GM23248 (cell line): ENCODE results near the gene CTNS. TPM values are rescaled to one million over a fixed set of nuclear protein-coding genes. Genes with fewer than 3 reads are reported as not detected.
"Not testable (repeated sequence)": the region's sequence is repeated elsewhere in the genome, so short reads cannot be mapped to it uniquely, and the experiment has no call there.

Source experiments
- DNase-seq: peaks from one replicate; pipeline ENCODE4 v3.0.0-alpha.2; 2015
- H2AFZ ChIP-seq: fragments of 200-600 bp; sonication (generic); 2 replicates; pipeline ENCODE4 v1.6.1; 2016; ENCODE audit warnings: antibody characterized with exemption
- H3F3A ChIP-seq: fragments of 200-600 bp; sonication (generic); 2 replicates; pipeline ENCODE4 v1.6.1; 2016; ENCODE audit warnings: mild to moderate bottlenecking, antibody characterized with exemption, mixed run types; ENCODE audit not compliant: insufficient read depth
- H3K27ac ChIP-seq: fragments of 200-600 bp; sonication (generic); 2 replicates; pipeline ENCODE4 v1.5.1; 2016; ENCODE audit warnings: mild to moderate bottlenecking
- H3K27me3 ChIP-seq: fragments of 200-600 bp; sonication (generic); replicated peaks from 2 replicates; pipeline ENCODE4 v1.6.1; 2016; ENCODE audit warnings: mild to moderate bottlenecking; ENCODE audit not compliant: insufficient read depth
- H3K36me3 ChIP-seq: fragments of 200-600 bp; sonication (generic); 2 replicates; pipeline ENCODE4 v1.6.1; 2016; ENCODE audit warnings: low read depth, mild to moderate bottlenecking
- H3K4me1 ChIP-seq: fragments of 200-600 bp; sonication (generic); 2 replicates; pipeline ENCODE4 v1.6.1; 2016; ENCODE audit warnings: mild to moderate bottlenecking; ENCODE audit not compliant: insufficient read depth
- H3K4me2 ChIP-seq: fragments of 200-600 bp; sonication (generic); one replicate; pipeline ENCODE4 v1.6.1; 2016; ENCODE audit warnings: mild to moderate bottlenecking; ENCODE audit not compliant: unreplicated experiment
- H3K4me3 ChIP-seq: fragments of 200-600 bp; sonication (generic); 2 replicates; pipeline ENCODE4 v1.5.1; 2016; ENCODE audit warnings: mild to moderate bottlenecking
- H3K79me2 ChIP-seq: fragments of 200-600 bp; sonication (generic); 2 replicates; pipeline ENCODE4 v1.6.1; 2016; ENCODE audit warnings: mild to moderate bottlenecking; ENCODE audit not compliant: insufficient read depth
- H3K9ac ChIP-seq: fragments of 200-600 bp; sonication (generic); 2 replicates; pipeline ENCODE4 v1.6.1; 2016; ENCODE audit warnings: mild to moderate bottlenecking
- H3K9me2 ChIP-seq: fragments of 200-600 bp; sonication (generic); 2 replicates; pipeline ENCODE4 v1.6.1; 2016; ENCODE audit warnings: mixed run types, mild to moderate bottlenecking, moderate library complexity; ENCODE audit not compliant: insufficient read depth
- H3K9me3 ChIP-seq: fragments of 200-600 bp; sonication (generic); one replicate; pipeline ENCODE4 v1.6.1; 2017; ENCODE audit warnings: low read depth
- H4K20me1 ChIP-seq: fragments of 200-600 bp; sonication (generic); 2 replicates; pipeline ENCODE4 v1.6.0; 2016; ENCODE audit not compliant: insufficient read depth
- EZH2 ChIP-seq: fragments of 200-600 bp; sonication (generic); IDR thresholded peaks from 2 replicates; pipeline ENCODE4 v1.6.1; 2018; ENCODE audit warnings: antibody characterized with exemption, mild to moderate bottlenecking; ENCODE audit not compliant: insufficient read depth, poor library complexity, severe bottlenecking
- EZH2phosphoT487 ChIP-seq: fragments of 200-600 bp; sonication (generic); IDR thresholded peaks from 2 replicates; pipeline ENCODE4 v1.6.1; 2018; ENCODE audit warnings: antibody characterized with exemption, moderate library complexity, mild to moderate bottlenecking, low read depth; ENCODE audit not compliant: insufficient read depth
- WGBS, 2 experiments: methylation state at CpG; one replicate each; pipeline ENCODE4 v1.1.6; 2015 to 2017; ENCODE audit warnings: low lambda C conversion rate in 2 of 2, low coverage in 1 of 2; ENCODE audit errors: missing lambda C conversion rate in 2 of 2; 5-methylcytosine and 5-hydroxymethylcytosine counted together
- in situ Hi-C: fragments of 300-500 bp; cut with MboI; formaldehyde crosslinking; loops from 2 replicates; pipeline ENCODE4 v1.15.0; 2020
- polyA plus RNA-seq: library from polyadenylated mRNA; unstranded; fragments of >200 nt; fragmentation: Nextera tagmentation; extraction: Ambion mirVana; gene quantifications from 2 replicates; pipeline ENCODE4 v1.2.1, GENCODE V29; 2016
- total RNA-seq: library from RNA; depleted of rRNA; stranded (reverse); fragments of >200 nt; shearing (Covaris generic); gene quantifications from 2 replicates; pipeline ENCODE4 v1.2.3, GENCODE V29; 2014; rRNA removed

The CTNS gene
- total and polyA plus RNA-seq, 2 experiments from 2014 or later = 7.2 to 7.5 TPM

DNA sequence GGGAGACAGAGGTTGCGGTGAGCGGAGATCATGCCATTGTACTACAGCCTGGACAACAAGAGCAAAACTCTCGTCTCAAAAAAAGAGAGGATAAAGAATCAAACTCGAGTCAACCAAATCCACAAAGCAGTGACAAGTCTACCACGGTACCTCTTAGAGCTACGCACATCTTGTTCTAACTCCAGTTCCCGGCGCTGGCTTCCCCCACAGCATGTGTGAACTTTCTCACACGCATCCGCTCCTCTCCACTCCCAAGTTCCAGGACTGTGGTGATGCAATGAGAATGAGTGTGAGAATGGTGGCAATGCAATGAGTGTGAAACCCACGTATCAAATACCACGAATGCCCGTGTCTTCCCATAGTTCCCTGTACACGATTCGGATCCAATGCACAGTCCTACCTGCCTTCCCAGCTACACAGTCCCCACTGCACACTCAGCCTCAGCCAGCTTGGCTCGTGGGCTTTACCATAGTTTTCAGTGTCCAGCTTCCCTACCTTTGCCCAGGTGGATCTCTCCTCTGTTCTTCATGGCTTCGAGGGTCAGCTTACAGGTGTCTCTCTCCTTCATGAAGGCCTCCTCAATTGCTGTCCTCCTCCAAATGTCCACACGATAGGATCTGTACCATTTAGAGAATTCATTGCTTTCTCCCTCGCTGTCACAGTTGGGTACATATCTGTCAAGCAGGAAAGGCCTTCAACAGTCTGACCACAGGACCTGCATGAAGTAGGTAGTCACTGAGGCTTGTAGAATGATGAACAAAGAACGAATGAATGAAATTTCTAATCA lies 68.6 kb downstream of the CTNS start:
- Histone ChIP-seq H2AFZ (no peak overlapping the region), H3K36me3 (no peaks in the 10 kb centered on the region), H3K27ac (no peak overlapping the region), H3K4me3 (no peak overlapping the region), H4K20me1 (no peaks in the 10 kb centered on the region), H3K27me3 (no peaks in the 10 kb centered on the region), H3K9me3 (no peaks in the 10 kb centered on the region), H3K9me2 (no peaks in the 10 kb centered on the region), H3F3A (no peaks in the 10 kb centered on the region), H3K79me2 (no peaks in the 10 kb centered on the region), H3K4me1 (no peaks in the 10 kb centered on the region), H3K4me2 (no peak overlapping the region), H3K9ac (no peak overlapping the region)
- in situ Hi-C loops = no loop called here
- no peak for DNase-seq
- TF ChIP-seq EZH2phosphoT487 = no peak
- TF ChIP-seq EZH2 = no peak
- WGBS, 2 experiments = 84 to 86% methylated on average over 20 of the region's 20 CpGs

GRCh38 chr17:3705718-3705984 lies 69.1 kb downstream of the CTNS start:
- in situ Hi-C loops, H3K4me2 ChIP-seq: not testable (repeated sequence)
- WGBS, 2 experiments = 84 to 100% methylated on average over 1 of the region's 1 CpG

GRCh38 chr17:3708366-3708765 lies 71.8 kb downstream of the CTNS start:
- Histone ChIP-seq H3K27ac (no peak overlapping the region), H3K27me3 (no peaks in the 10 kb centered on the region), H3K79me2 (no peaks in the 10 kb centered on the region), H2AFZ (no peak overlapping the region), H3K9me2 (no peaks in the 10 kb centered on the region), H3K9ac (no peak overlapping the region), H3K4me3 (no peak overlapping the region), H3K36me3 (no peaks in the 10 kb centered on the region), H4K20me1 (no peaks in the 10 kb centered on the region), H3K4me2 (no peak overlapping the region), H3K4me1 (no peaks in the 10 kb centered on the region), H3K9me3 (no peaks in the 10 kb centered on the region), H3F3A (no peaks in the 10 kb centered on the region)
- TF ChIP-seq EZH2phosphoT487 = no peak
- no peak for TF ChIP-seq EZH2
- 81 to 87% methylated on average over 3 of the region's 3 CpGs for WGBS, 2 experiments
- no peak for DNase-seq
- in situ Hi-C loops = no loop called here

More at GRCh38 chr17:3705718-3705984, 69.1 kb downstream of the CTNS start:
- not testable (repeated sequence) for H3K9me3 ChIP-seq, DNase-seq, H4K20me1 ChIP-seq, H3F3A ChIP-seq, H3K9me2 ChIP-seq, H3K4me1 ChIP-seq, H3K27me3 ChIP-seq, H3K79me2 ChIP-seq, H3K4me3 ChIP-seq, H2AFZ ChIP-seq, H3K9ac ChIP-seq, H3K27ac ChIP-seq, H3K36me3 ChIP-seq

DNA sequence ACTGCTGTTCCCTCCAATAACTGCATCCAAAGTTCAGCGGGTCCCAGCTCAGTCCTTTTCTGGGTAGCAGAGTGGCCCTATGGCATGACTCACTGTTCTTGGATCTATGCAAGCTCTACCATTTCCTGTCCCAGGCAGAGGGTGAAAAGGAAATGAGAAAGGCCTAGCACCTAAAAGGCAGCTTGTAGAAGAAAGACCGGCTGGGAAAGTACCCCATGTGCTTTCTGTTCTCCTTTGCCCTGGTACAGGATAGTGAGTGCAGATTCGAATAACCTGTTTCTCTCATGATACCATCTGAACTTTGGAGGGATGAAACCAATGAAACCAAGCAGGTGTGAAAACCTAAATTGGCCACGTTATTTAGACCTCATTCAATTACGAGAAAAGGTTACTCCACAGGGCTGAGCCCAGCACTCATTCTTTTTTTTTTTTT lies 74.4 kb downstream of the CTNS start:
- H3K4me2 ChIP-seq = no peak overlapping the region
- no peak overlapping the region for H3K27ac ChIP-seq
- peaks cover 13% of the 10 kb centered on the region for H3K36me3 ChIP-seq
- no peaks in the 10 kb centered on the region for H3K27me3 ChIP-seq
- H3K9ac ChIP-seq = no peak overlapping the region
- in situ Hi-C loops = no loop called here
- H2AFZ ChIP-seq = no peak overlapping the region
- no peaks in the 10 kb centered on the region for H3K9me3 ChIP-seq
- no peak for TF ChIP-seq EZH2
- no peak for TF ChIP-seq EZH2phosphoT487
- no peaks in the 10 kb centered on the region for H3K9me2 ChIP-seq
- no peaks in the 10 kb centered on the region for H3K79me2 ChIP-seq
- peak; percentile 43 for DNase-seq
- H3F3A ChIP-seq = no peaks in the 10 kb centered on the region
- H4K20me1 ChIP-seq = no peaks in the 10 kb centered on the region
- H3K4me3 ChIP-seq = no peak overlapping the region
- 96 to 98% methylated on average over 5 of the region's 5 CpGs for WGBS, 2 experiments
- no peaks in the 10 kb centered on the region for H3K4me1 ChIP-seq

Other genes starting within 250 kb of the CTNS start
- not detected in 2 replicates for gene OR1E1, start 238.3 kb upstream of the CTNS start, total RNA-seq
- not detected in 2 replicates for gene OR1E1, start 238.3 kb upstream of the CTNS start, polyA plus RNA-seq
- not detected in 2 replicates for gene OR3A3, start 225.4 kb upstream of the CTNS start, total RNA-seq
- gene OR3A3, start 225.4 kb upstream of the CTNS start, polyA plus RNA-seq = not detected in 2 replicates
- gene OR1E2, start 202.9 kb upstream of the CTNS start, total RNA-seq = not detected in 2 replicates
- gene OR1E2, start 202.9 kb upstream of the CTNS start, polyA plus RNA-seq = not detected in 2 replicates
- not detected in 2 replicates for gene SPATA22, start 164.9 kb upstream of the CTNS start, total RNA-seq
- gene SPATA22, start 164.9 kb upstream of the CTNS start, polyA plus RNA-seq = not detected in 2 replicates
- gene ASPA, start 160.8 kb upstream of the CTNS start, total RNA-seq = 0.63 TPM in 1 of 2 replicates, not detected in the other
- gene ASPA, start 160.8 kb upstream of the CTNS start, polyA plus RNA-seq = 0.16 TPM in 2 replicates
- gene TRPV3, start 78.9 kb upstream of the CTNS start, total RNA-seq = 0.89 and 1.1 TPM in 2 replicates
- gene TRPV3, start 78.9 kb upstream of the CTNS start, polyA plus RNA-seq = 0.35 and 0.41 TPM in 2 replicates
- gene TRPV1, start 27.3 kb upstream of the CTNS start, total RNA-seq = 0.86 and 1.5 TPM in 2 replicates
- gene TRPV1, start 27.3 kb upstream of the CTNS start, polyA plus RNA-seq = 0.78 and 0.89 TPM in 2 replicates
- 5.8 and 7.0 TPM in 2 replicates for gene SHPK, start 510 bp upstream of the CTNS start, total RNA-seq
- gene SHPK, start 510 bp upstream of the CTNS start, polyA plus RNA-seq = 3.1 and 4.2 TPM in 2 replicates
- gene TAX1BP3, start 31.8 kb downstream of the CTNS start, total RNA-seq = 270 and 418 TPM in 2 replicates
- 331 and 350 TPM in 2 replicates for gene TAX1BP3, start 31.8 kb downstream of the CTNS start, polyA plus RNA-seq
- gene EMC6, start 32.1 kb downstream of the CTNS start, total RNA-seq = 28.6 and 38.4 TPM in 2 replicates
- 113 and 114 TPM in 2 replicates for gene EMC6, start 32.1 kb downstream of the CTNS start, polyA plus RNA-seq
- gene P2RX5, start 59.4 kb downstream of the CTNS start, total RNA-seq = 2.5 and 4.0 TPM in 2 replicates
- 2.6 and 2.8 TPM in 2 replicates for gene P2RX5, start 59.4 kb downstream of the CTNS start, polyA plus RNA-seq
- gene HASPIN, start 87.1 kb downstream of the CTNS start, total RNA-seq = 1.9 and 3.0 TPM in 2 replicates
- gene HASPIN, start 87.1 kb downstream of the CTNS start, polyA plus RNA-seq = 1.1 and 1.4 TPM in 2 replicates
- 11.8 and 23.3 TPM in 2 replicates for gene ITGAE, start 164.4 kb downstream of the CTNS start, total RNA-seq
- gene ITGAE, start 164.4 kb downstream of the CTNS start, polyA plus RNA-seq = 80.3 and 83.6 TPM in 2 replicates
- 16.6 and 25.3 TPM in 2 replicates for gene NCBP3, start 209.5 kb downstream of the CTNS start, total RNA-seq
- 19.6 and 20.1 TPM in 2 replicates for gene NCBP3, start 209.5 kb downstream of the CTNS start, polyA plus RNA-seq